H1 (cell line): ENCODE measurements around the gene CLEC2B. TPM values are rescaled to one million over a fixed set of nuclear protein-coding genes. Genes with fewer than 3 reads are reported as not detected.

Experiments used
- KDM4A ChIP-seq: IDR thresholded peaks from one replicate; pipeline ENCODE4 v1.7.1; 2012; ENCODE audit warnings: low read depth, mild to moderate bottlenecking, moderate library complexity, low read length, inconsistent platforms; ENCODE audit not compliant: severe bottlenecking
- POLR2A ChIP-seq, 2 experiments: IDR thresholded peaks; 1 replicate in 1 of 2; 2 replicates in 1 of 2; pipeline ENCODE4 v1.6.1; 2011; ENCODE audit warnings: low read depth in 2 of 2, low read length in 2 of 2, mild to moderate bottlenecking in 2 of 2; ENCODE audit errors: control extremely low read depth in 1 of 2
- SUZ12 ChIP-seq: fragments of 200-600 bp; sonication (generic); IDR thresholded peaks from 2 replicates; pipeline ENCODE4 v1.6.1; 2012; ENCODE audit warnings: mild to moderate bottlenecking, inconsistent platforms, low read length, moderate library complexity, mixed read lengths
- TCF12 ChIP-seq: IDR thresholded peaks from 2 replicates; pipeline ENCODE4 v1.6.1; 2011; ENCODE audit warnings: low read depth, mild to moderate bottlenecking, low read length
- polyA plus RNA-seq, 7 experiments: library from polyadenylated mRNA; depleted of rRNA in 3 of 7; stranded (reverse) in 5 of 7; unstranded in 2 of 7; fragments of >200 nt in 5 of 7; fragments of 200-250 nt in 2 of 7; gene quantifications; 1 replicate in 5 of 7; 2 replicates in 1 of 7; 4 replicates in 1 of 7; pipeline versions ENCODE4 v1.2.1 to v1.2.3, GENCODE V29; 2011 to 2013; ENCODE audit warnings: missing spikeins in 2 of 7, mixed read lengths in 2 of 7
- total RNA-seq: library from RNA; stranded (reverse); fragmentation: NEBNext Ultra II Directional; extraction: Animal tissue kit (Norgen Biotek cat#: 25700); gene quantifications from 2 replicates; pipeline ENCODE4 v1.2.1, GENCODE V29; 2021

The CLEC2B gene
- total and polyA plus RNA-seq, 2 of the 8 experiments (the other 6 are each of a cell fraction or from before 2014, with no cell fraction given), result not detected

GRCh38 chr12:9829483-9829882 lies 39.7 kb downstream of the CLEC2B start (continued):
- no peak for TF ChIP-seq SUZ12
- TF ChIP-seq POLR2A (IDR thresholded peaks at IDR 0.05; ENCODE audit: control extremely low read depth in 1 of 2, low read depth in 2 of 2, low read length in 2 of 2), result no peak
- no peak for TF ChIP-seq TCF12
- TF ChIP-seq KDM4A, result no peak
